GM13977 (cell line): Measurements from ENCODE around the gene EPHA1.

Source experiments
- DNase-seq: peaks from one replicate; pipeline ENCODE4 v3.0.0; 2012; ENCODE audit warnings: low spot score
- in situ Hi-C: fragments of 300-500 bp; cut with MboI; formaldehyde crosslinking; loops from one replicate; pipeline ENCODE4 v1.12.0; 2022; ENCODE audit warnings: low sequenced_read_pairs, low pct_unique_long_range_greater_than_20kb, mixed read lengths, inconsistent platforms; ENCODE audit not compliant: unreplicated experiment
- TF ChIP-seq, protein P1 (sequence below): IDR thresholded peaks from 2 replicates; pipeline ENCODE4 v1.5.1; 2012; ENCODE audit warnings: mild to moderate bottlenecking, control low read depth; ENCODE audit not compliant: insufficient read depth; ENCODE audit errors: extremely low read depth, missing control alignments

EPHA1 gene

DNA sequence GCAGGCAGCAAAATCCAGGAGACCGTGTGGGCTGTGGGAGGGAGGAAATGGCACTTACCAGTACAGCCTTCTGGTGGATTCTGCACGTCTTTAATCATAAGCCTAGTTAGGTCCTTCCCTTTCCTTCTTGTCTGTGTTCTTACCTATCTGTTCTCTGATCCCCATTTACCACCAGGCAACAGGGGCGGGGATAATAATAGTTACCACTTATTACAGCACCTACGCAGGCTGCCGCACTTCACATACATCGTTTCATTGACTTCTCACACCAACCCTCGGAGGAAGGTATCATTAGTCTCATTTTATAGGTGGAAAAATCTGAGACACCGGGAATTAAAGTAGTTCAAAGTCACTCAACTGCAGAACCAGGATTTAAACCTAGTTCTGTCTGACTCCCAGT, 4.5 kb upstream of the EPHA1 start:
- TF ChIP-seq, protein P1, sequence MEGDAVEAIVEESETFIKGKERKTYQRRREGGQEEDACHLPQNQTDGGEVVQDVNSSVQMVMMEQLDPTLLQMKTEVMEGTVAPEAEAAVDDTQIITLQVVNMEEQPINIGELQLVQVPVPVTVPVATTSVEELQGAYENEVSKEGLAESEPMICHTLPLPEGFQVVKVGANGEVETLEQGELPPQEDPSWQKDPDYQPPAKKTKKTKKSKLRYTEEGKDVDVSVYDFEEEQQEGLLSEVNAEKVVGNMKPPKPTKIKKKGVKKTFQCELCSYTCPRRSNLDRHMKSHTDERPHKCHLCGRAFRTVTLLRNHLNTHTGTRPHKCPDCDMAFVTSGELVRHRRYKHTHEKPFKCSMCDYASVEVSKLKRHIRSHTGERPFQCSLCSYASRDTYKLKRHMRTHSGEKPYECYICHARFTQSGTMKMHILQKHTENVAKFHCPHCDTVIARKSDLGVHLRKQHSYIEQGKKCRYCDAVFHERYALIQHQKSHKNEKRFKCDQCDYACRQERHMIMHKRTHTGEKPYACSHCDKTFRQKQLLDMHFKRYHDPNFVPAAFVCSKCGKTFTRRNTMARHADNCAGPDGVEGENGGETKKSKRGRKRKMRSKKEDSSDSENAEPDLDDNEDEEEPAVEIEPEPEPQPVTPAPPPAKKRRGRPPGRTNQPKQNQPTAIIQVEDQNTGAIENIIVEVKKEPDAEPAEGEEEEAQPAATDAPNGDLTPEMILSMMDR: no peak
- DNase-seq: no peak
- in situ Hi-C loops: loop anchor here (25.0 kb wide), 1 partner anchor 176 kb away; no protein-coding TSS in a partner anchor

DNA sequence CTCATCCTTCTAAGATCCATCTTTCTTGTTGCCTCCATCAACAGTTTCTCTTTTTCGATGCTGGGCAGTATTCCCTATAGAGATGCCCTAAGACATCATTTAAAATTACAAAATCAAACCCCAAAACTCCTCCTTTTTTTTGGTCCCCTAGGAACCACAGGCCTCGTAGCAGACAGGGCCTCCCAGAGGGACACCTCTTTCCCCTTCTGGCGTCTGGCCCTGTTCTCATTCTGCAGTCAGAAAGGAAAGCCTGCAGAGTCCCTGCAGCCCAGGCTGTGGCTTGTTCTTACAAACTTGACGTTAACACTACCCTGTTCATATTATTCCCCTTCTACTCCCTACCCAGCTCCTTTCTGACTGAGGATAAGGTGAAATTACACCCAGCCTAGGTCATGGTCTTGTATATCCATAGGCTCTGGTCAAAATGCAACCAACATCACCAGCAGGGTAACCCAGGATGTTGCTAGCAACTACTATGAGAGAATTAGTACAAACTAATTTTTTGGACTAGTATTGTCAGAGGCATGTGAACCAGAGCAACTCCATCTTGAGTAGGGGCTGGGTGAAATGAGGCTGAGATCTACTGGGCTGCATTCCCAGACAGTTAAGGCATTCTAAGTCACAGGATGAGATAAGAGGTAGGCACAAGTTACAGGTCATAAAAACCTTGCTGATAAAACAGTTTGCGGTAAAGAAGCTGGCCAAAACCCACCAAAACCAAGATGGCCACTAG, 3.5 kb upstream of the EPHA1 start:
- no peak for DNase-seq
- TF ChIP-seq, protein P1: no peak
- in situ Hi-C loops: loop anchor here (25.0 kb wide), 1 partner anchor 175 kb away; no protein-coding TSS in a partner anchor

DNA sequence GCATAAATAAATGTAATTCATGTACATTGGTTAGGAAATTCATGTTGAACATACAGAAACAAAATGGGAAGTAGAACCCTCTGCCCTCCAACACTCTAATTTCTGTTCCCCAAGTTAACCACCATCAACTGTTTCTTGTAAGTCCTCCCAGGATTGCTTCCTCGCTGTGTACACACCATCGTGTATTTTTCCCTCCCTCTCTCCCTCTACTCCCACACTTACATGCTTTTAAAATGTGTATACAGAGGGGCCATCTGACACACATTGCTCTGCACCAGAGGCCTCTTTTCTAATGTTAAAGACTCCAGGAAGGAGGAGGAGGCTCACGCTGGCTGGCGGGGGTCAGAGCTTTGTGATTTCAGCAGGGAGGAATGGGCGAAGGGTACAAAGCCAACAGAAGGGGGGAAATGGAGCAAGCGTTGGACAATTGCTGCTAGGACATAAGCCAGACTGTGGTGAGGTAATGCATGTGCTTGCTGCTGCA, 1.9 kb upstream of the EPHA1 start:
- in situ Hi-C loops: loop anchor here (25.0 kb wide), 1 partner anchor 173 kb away; no protein-coding TSS in a partner anchor
- no peak for DNase-seq
- TF ChIP-seq, protein P1: no peak

DNA sequence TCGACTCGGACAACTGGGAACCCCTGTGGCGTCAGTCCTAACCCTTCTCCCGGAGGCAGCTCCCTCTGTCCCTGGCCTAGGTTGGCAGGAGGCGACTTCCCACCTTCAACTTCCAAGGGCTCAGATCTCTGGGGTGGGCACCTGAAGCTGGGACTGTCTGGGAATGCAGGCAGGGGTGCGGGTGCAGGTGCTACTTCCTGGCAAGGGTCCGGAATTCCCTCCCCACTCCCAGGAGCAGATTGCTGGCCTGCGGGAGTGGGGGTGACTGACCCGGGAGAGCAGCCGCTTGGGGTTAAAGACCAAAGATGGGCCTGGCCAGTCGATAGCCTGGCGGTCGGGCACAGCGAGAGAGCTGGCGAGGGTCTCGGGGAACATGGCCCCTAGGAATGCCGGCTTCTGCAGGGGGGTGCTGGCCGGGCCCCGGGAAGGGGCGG, 387 bp downstream of the EPHA1 start:
- no peak for DNase-seq
- TF ChIP-seq, protein P1: no peak
- in situ Hi-C loops: loop anchor here (25.0 kb wide), 1 partner anchor 171 kb away; no protein-coding TSS in a partner anchor

DNA sequence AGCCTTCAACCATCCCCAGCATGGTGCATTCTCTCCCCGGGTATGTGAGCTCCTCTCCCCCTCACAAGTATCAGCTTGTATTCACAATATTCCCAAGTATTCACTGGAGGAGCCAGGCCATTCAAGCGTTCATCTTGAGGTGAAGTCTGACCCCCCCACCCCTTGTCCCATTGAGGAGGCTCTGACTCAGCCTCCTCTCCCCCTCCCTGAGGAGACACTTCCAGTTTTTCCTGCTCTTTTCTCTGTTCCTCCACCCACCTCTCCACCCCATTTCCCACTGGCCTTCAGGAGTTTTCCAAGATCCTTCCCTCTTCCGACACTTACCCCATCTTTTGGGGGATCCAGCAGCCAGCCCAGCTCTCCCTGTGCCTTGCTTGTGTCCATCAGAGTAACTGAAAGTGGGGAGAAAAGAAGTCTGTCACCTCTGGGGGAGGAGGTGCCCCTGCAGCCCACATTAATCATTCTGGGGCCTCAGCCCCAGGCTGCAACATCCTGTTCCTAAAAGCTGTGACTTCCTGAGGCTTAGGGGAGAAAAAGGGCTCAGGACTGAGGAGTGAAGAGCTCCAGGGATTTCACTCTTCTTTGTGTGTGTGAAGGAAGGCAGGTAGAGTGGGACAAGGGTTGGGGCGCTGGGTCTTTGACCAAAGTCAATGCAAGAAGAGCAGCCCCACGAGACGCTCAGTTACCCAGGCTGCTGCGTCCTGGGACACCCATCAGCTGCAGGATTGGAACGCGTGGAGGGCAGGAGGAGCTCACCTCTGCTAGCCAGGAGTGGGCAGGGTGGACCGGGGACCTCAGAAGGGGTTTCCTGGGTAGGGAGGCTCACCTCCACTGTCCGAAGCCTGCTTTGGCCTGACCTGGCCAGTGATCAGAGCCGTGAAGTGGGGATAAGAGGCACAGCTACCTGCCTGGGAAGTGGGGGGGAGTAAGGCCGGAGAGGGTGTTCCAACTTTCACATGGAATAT, 1.1 kb downstream of the EPHA1 start:
- TF ChIP-seq, protein P1: no peak
- DNase-seq: no peak
- in situ Hi-C loops: loop anchor here (25.0 kb wide), 1 partner anchor 170 kb away; no protein-coding TSS in a partner anchor

DNA sequence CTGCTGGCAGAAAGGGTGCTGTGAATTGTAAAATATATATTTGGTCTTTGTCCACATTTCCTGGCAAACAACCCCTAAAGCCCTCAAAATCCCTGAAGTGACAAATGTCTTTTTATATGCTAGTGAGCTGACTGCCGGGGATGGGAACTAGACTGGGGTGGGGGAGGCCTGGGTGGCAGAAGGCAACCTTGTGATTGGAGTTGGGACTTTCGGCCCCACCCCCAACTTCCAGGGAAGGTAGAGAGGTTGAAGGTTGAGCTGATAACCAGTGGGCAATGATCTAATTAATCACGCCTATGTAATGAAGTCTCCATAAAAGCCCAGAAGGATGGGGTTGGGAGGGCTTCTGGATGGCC, 2.7 kb downstream of the EPHA1 start:
- in situ Hi-C loops: loop anchor here (25.0 kb wide), 1 partner anchor 169 kb away; no protein-coding TSS in a partner anchor
- TF ChIP-seq, protein P1: no peak
- no peak for DNase-seq
